HEK293 (cell line): ENCODE data around the gene NRIP1.

Experiments
- CTCF ChIA-PET: fragments of 350-600 bp; formaldehyde crosslinking; extraction: SDS; loops from one replicate; lab custom pipeline; 2021; ENCODE audit warnings: antibody characterized with exemption; lab: Yijun Ruan, JAX
- POLR2A ChIA-PET: fragments of 300-600 bp; formaldehyde crosslinking; extraction: SDS; loops from one replicate; lab custom pipeline; 2020; ENCODE audit warnings: antibody characterized with exemption, inconsistent platforms; lab: Yijun Ruan, JAX
- H3K27ac ChIP-seq: fragments of 200-500 bp; sonication (Bioruptor generic); 2 replicates; pipeline ENCODE4 v1.5.1; 2014; ENCODE audit warnings: low read depth, low read length, control low read depth, inconsistent platforms; ENCODE audit errors: extremely low read depth
- H3K36me3 ChIP-seq, 2 experiments: fragments of 200-500 bp in 1 of 2; sonication (Bioruptor generic) in 1 of 2; 1 replicate in 1 of 2; 2 replicates in 1 of 2; pipeline ENCODE4 v1.5.1; 2014 to 2017; ENCODE audit warnings: inconsistent platforms in 2 of 2, low read length in 2 of 2; ENCODE audit not compliant: control insufficient read depth in 2 of 2, insufficient read depth in 1 of 2
- H3K4me1 ChIP-seq: fragments of 200-500 bp; sonication (Bioruptor generic); 2 replicates; pipeline ENCODE4 v1.5.1; 2014; ENCODE audit warnings: mild to moderate bottlenecking, low read length, inconsistent platforms; ENCODE audit not compliant: control insufficient read depth, insufficient read depth
- H3K4me3 ChIP-seq: 2 replicates; pipeline ENCODE4 v1.5.1; 2011; ENCODE audit warnings: low read depth, mild to moderate bottlenecking, control low read depth, low read length, moderate library complexity
- H3K9me3 ChIP-seq: fragments of 200-500 bp; sonication (Bioruptor generic); 2 replicates; pipeline ENCODE4 v1.5.1; 2014; ENCODE audit warnings: low read depth, low read length, inconsistent platforms; ENCODE audit not compliant: control insufficient read depth, insufficient read depth
- FEZF1 ChIP-seq: fragments of 450-650 bp; formaldehyde crosslinking; IDR thresholded peaks from 2 replicates; pipeline ENCODE4 v1.5.1; 2016; ENCODE audit warnings: missing biosample characterization, missing genetic modification characterization
- SP7 ChIP-seq: fragments of 450-650 bp; formaldehyde crosslinking; IDR thresholded peaks from 2 replicates; pipeline ENCODE4 v1.5.1; 2016; ENCODE audit warnings: missing biosample characterization, missing genetic modification characterization
- ZIC2 ChIP-seq: fragments of 450-650 bp; formaldehyde crosslinking; IDR thresholded peaks from 2 replicates; pipeline ENCODE4 v1.5.1; 2016; ENCODE audit warnings: missing biosample characterization, missing genetic modification characterization
- ZNF114 ChIP-seq: fragments of 450-650 bp; formaldehyde crosslinking; IDR thresholded peaks from 2 replicates; pipeline ENCODE4 v1.5.0; 2017; ENCODE audit warnings: missing biosample characterization, missing genetic modification characterization
- ZNF138 ChIP-seq: fragments of 450-650 bp; formaldehyde crosslinking; IDR thresholded peaks from 2 replicates; pipeline ENCODE4 v1.5.1; 2016; ENCODE audit warnings: missing biosample characterization, missing genetic modification characterization, borderline replicate concordance
- ZNF155 ChIP-seq: fragments of 450-650 bp; formaldehyde crosslinking; IDR thresholded peaks from 2 replicates; pipeline ENCODE4 v1.5.1; 2016; ENCODE audit warnings: missing biosample characterization, missing genetic modification characterization
- ZNF174 ChIP-seq: fragments of 450-650 bp; formaldehyde crosslinking; IDR thresholded peaks from 2 replicates; pipeline ENCODE4 v1.5.0; 2017; ENCODE audit warnings: missing biosample characterization, mild to moderate bottlenecking, missing genetic modification characterization
- ZNF175 ChIP-seq: fragments of 450-650 bp; formaldehyde crosslinking; IDR thresholded peaks from 2 replicates; pipeline ENCODE4 v1.5.1; 2016; ENCODE audit warnings: missing biosample characterization, missing genetic modification characterization
- ZNF324 ChIP-seq: fragments of 450-650 bp; formaldehyde crosslinking; IDR thresholded peaks from 2 replicates; pipeline ENCODE4 v1.5.1; 2016; ENCODE audit warnings: missing biosample characterization, missing genetic modification characterization
- ZNF623 ChIP-seq: fragments of 450-650 bp; formaldehyde crosslinking; IDR thresholded peaks from 2 replicates; pipeline ENCODE4 v1.5.1; 2016; ENCODE audit warnings: missing biosample characterization, missing genetic modification characterization
- ZNF664 ChIP-seq: fragments of 450-650 bp; formaldehyde crosslinking; IDR thresholded peaks from 2 replicates; pipeline ENCODE4 v1.5.1; 2016; ENCODE audit warnings: missing biosample characterization, missing genetic modification characterization
- ZNF707 ChIP-seq: fragments of 450-650 bp; formaldehyde crosslinking; IDR thresholded peaks from 2 replicates; pipeline ENCODE4 v1.5.1; 2016; ENCODE audit warnings: missing biosample characterization, missing genetic modification characterization
- ZNF785 ChIP-seq: fragments of 450-650 bp; formaldehyde crosslinking; IDR thresholded peaks from 2 replicates; pipeline ENCODE4 v1.5.1; 2016; ENCODE audit warnings: missing biosample characterization, missing genetic modification characterization
- ZNF837 ChIP-seq: fragments of 450-650 bp; formaldehyde crosslinking; IDR thresholded peaks from 2 replicates; pipeline ENCODE4 v1.5.1; 2016; ENCODE audit warnings: missing biosample characterization, missing genetic modification characterization
- ZSCAN30 ChIP-seq: fragments of 450-650 bp; IDR thresholded peaks from 2 replicates; pipeline ENCODE4 v1.5.1; 2018; ENCODE audit warnings: missing biosample characterization, mild to moderate bottlenecking, missing genetic modification characterization, moderate library complexity
- TF ChIP-seq, protein P1 (sequence below): fragments of 450-650 bp; formaldehyde crosslinking; IDR thresholded peaks from 2 replicates; pipeline ENCODE4 v1.5.1; 2016; ENCODE audit warnings: missing biosample characterization, missing genetic modification characterization
- TF ChIP-seq, protein P2 (sequence below): fragments of 450-650 bp; formaldehyde crosslinking; IDR thresholded peaks from 2 replicates; pipeline ENCODE4 v1.5.1; 2016; ENCODE audit warnings: missing biosample characterization, missing genetic modification characterization

NRIP1 gene

DNA sequence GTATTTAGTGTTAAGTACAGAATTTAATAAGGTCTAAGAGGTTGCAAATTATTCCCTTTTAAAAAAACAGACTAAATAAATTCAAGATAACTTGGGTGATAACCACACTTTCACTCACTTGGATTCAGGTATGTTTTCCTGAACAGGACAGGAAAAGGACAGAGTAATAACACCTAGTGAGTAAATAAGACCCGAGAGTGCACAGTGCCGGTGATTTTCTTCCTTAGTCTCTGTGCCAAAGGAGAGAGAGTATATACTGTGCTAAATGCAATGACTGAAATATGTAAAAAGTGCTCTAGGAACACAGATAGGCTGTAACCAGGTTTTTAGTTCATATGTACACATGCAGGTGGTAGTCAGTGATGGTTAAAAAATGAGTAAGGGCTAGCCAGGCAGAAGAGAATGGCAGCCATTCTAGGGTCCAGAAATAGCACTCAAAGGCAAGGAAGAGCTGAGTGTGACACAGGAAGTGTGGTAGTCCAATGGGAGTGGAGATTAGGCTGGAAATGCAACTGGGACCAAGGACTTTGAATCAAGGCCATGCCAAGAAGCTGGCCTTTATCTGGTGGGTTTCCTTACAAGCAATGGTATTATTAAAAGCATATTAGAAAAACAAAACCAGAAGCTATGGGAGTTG lies 58.1 kb downstream of the NRIP1 start (continued):
- no peak for TF ChIP-seq ZNF623 (tag by site-specific recombination)
- TF ChIP-seq, protein P1, sequence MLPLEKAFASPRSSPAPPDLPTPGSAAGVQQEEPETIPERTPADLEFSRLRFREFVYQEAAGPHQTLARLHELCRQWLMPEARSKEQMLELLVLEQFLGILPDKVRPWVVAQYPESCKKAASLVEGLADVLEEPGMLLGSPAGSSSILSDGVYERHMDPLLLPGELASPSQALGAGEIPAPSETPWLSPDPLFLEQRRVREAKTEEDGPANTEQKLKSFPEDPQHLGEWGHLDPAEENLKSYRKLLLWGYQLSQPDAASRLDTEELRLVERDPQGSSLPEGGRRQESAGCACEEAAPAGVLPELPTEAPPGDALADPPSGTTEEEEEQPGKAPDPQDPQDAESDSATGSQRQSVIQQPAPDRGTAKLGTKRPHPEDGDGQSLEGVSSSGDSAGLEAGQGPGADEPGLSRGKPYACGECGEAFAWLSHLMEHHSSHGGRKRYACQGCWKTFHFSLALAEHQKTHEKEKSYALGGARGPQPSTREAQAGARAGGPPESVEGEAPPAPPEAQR = no peak
- TF ChIP-seq ZNF707 (tag by site-specific recombination) = no peak
- TF ChIP-seq, protein P2, sequence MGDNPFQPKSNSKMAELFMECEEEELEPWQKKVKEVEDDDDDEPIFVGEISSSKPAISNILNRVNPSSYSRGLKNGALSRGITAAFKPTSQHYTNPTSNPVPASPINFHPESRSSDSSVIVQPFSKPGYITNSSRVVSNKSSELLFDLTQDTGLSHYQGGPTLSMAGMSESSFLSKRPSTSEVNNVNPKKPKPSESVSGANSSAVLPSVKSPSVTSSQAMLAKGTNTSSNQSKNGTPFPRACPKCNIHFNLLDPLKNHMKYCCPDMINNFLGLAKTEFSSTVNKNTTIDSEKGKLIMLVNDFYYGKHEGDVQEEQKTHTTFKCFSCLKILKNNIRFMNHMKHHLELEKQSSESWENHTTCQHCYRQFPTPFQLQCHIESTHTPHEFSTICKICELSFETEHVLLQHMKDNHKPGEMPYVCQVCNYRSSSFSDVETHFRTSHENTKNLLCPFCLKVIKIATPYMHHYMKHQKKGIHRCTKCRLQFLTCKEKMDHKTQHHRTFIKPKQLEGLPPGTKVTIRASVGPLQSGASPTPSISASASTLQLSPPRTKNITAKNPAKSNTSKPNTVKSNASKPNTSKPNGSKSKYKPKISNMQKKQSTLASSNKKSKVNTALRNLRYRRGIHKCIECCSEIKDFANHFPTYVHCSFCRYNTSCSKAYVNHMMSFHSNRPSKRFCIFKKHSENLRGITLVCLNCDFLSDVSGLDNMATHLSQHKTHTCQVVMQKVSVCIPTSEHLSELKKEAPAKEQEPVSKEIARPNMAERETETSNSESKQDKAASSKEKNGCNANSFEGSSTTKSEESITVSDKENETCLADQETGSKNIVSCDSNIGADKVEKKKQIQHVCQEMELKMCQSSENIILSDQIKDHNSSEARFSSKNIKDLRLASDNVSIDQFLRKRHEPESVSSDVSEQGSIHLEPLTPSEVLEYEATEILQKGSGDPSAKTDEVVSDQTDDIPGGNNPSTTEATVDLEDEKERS (tag by site-specific recombination) = no peak
- no peak for TF ChIP-seq ZNF785 (tag by site-specific recombination)
- no peak for TF ChIP-seq ZSCAN30

DNA sequence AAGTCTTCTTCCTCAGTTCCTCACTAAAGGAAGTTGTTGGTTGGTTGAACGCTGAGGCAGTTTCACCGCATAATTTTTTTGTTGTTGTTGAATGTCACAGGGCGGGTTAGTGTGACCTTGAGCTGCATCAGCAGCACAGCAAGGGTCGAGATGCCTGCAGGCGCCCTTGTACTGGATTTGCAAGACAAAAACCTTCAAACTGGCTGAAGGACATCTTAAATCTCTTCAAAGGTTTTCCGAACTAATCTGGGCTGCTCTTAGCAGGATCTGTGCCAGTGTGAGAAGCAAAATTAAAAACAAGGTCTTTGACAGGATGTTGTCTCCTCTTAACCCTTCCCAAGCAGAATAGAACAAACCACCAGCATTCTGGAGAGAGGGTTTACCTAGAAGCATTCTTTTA lies 59.4 kb downstream of the NRIP1 start:
- peaks cover 45% of the 10 kb centered on the region for H3K4me1 ChIP-seq
- H3K4me3 ChIP-seq = no peak overlapping the region
- no peaks in the 10 kb centered on the region for H3K36me3 ChIP-seq
- no peak overlapping the region for H3K27ac ChIP-seq
- no peaks in the 10 kb centered on the region for H3K9me3 ChIP-seq
- ChIA-PET CTCF (interaction anchor here (0.5 to 0.7 kb wide), 2 partner anchors 7 to 214 kb away, joined by 3 to 4 read pairs; no protein-coding TSS in a partner anchor), POLR2A (no interaction called here)
- TF ChIP-seq ZNF155 (tag by site-specific recombination) (no peak), ZNF114 (tag by site-specific recombination) (no peak)

DNA sequence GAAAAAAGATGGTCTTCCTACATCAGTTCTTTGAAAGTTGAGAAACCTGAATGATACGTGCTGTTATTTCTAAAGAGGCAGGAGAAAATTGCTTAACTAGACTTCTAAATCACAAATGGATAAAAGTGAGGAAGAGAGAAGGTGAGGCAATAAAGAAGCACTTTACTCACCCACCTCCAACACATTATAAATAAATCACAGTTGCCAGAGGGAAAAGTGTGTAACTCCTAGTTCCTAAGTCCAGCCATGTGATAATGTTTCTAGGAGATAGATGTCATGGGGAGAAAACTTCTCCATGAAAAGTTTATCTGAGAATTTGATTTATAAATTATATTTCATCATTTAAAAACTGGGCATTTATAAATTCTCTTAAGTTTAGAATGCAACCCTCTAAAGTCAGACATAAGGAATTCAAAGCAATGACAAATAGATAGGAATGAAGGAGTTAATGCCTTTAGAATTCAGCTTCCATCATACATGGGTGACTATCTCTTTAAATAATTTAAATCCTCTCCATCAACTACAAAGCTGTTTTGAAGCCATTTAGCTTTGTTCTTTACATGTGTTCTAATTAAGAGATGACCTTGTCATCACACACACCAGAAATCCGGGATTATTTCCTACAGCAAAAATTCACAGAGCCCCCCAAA lies 60.0 kb downstream of the NRIP1 start:
- TF ChIP-seq ZNF175 = no peak
- TF ChIP-seq ZNF837 (tag by site-specific recombination) = no peak
- no peak for TF ChIP-seq ZNF138 (tag by site-specific recombination)
- TF ChIP-seq ZNF174 (tag by site-specific recombination) = no peak
- no peak for TF ChIP-seq ZNF664 (tag by site-specific recombination)
- H3K9me3 ChIP-seq = no peaks in the 10 kb centered on the region
- POLR2A ChIA-PET = no interaction called here
- no peak overlapping the region for H3K27ac ChIP-seq
- CTCF ChIA-PET = no interaction called here
- no peaks in the 10 kb centered on the region for H3K36me3 ChIP-seq
- H3K4me3 ChIP-seq = no peak overlapping the region
- peaks cover 45% of the 10 kb centered on the region for H3K4me1 ChIP-seq

DNA sequence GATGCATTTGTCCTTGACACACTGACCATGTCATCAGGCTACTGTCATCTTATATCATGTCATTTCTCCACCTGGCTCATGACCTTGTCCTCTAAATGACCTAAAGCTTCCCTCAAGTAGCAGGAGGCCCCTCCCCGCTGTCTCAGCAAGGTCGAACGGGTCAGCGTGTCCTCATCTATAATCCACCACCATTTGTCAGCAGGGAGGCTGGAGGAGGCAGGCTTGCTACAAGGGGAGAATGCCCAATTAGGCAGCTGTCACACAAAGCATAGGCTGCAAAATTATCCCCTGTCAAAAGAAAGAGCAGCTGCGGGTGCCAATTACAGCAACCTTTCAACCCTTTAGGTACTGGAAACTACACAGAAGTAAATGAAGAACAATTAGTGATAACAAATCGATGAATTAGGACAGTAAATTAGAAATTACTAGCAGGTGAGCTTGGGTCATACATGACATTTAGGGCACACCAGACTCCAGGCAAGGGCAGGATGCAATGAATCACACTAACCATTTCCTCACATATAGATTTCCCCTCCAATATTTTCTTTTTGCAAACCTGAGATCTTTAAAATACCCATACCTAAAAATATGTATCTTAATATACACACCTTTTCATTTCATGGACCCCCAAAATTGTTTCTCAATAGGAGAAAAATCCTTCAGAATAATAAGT lies 61.2 kb downstream of the NRIP1 start:
- Histone ChIP-seq H3K4me1 (peaks cover 45% of the 10 kb centered on the region), H3K36me3 (no peaks in the 10 kb centered on the region), H3K4me3 (no peak overlapping the region), H3K27ac (no peak overlapping the region), H3K9me3 (no peaks in the 10 kb centered on the region)
- peak; percentile 93 for TF ChIP-seq SP7 (tag by site-specific recombination)
- peak; percentile 52 for TF ChIP-seq FEZF1 (tag by site-specific recombination)
- TF ChIP-seq ZIC2 (tag by site-specific recombination) = peak; percentile 59
- TF ChIP-seq ZNF324 (tag by site-specific recombination) = no peak
- ChIA-PET CTCF (no interaction called here), POLR2A (no interaction called here)
